Measurements from ENCODE around the gene NIFK.
"Not testable (repeated sequence)": the region's sequence is repeated elsewhere in the genome, so short reads cannot be mapped to it uniquely, and the experiment has no call there.

The NIFK gene

DNA sequence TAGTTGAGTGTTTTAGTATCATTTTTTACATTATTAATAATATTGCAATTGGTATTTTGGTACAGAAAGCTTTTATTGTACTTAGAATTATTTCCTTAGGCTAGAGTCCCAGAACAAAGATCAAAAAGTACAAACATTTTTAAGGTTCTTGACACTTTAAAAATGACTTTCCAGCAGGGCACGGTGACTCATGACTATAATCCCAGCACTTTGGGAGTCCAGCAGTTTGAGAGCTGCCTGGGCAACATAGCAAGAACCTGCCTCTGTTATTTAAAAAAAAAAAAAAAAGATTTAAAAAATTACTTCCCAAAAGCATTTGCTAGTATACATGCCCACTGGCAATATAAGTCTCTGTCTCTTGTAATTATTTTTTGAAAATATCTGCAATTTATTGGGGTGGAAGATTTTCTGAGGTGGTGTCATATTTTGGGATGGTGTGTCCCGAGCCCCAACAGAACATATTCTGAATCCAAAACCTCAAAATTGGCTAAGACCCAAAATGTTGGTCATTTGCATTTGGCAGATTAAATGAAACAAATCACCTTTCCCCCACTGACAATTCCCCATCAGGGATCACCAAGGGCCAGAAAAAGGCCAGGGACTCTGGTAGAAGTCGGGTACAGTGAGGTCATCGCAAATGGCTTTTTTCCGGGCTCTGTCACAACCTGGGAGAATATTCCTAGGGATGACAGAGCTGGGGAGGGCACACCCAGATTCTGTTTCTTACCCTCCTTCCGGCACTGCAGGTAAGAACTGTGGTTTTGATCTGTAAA lies 42.1 kb downstream of the NIFK start:
- no peak for DNase-seq

DNA sequence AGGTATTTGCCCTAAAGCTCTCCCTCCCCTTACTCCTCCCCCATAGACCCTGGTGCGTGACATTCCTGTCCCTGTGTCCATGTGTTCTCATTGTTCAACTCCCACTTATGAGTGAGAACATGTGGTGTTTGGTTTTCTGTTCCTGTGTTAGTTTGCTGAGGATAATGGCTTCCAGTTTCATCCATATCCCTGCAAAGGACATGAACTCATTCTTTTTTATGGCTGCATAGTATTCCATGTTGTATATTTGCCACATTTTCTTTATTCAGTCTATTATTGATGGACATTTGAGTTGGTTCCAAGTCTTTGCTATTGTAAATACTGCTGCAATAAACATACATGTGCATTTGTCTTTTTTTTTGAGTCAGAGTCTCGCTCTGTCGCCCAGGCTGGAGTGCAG lies 46.1 kb downstream of the NIFK start:
- DNase-seq, result not testable (repeated sequence)

DNA sequence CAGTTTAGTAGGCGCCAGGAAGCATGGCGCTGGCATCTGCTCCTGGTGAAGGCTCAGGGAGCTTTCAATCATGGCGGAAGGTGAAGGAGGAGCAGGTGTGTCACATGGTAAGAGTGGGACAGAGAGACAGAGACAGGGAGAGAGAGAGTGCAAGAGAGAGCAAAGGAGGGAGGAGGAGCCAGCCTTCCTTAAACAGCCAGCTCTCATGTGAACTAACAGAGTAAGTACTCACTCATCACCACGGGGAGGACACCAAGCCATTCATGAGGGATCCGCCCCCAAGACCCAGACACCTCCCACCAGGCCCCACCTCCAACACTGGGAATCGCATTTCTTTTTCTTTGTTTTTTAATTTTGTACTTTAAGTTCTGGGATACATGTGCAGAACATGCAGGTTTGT lies 46.6 kb downstream of the NIFK start:
- DNase-seq, result no peak

- no peak for DNase-seq
Observed at GRCh38 chr2:121689356-121689755, 47.3 kb downstream of the NIFK start.

DNA sequence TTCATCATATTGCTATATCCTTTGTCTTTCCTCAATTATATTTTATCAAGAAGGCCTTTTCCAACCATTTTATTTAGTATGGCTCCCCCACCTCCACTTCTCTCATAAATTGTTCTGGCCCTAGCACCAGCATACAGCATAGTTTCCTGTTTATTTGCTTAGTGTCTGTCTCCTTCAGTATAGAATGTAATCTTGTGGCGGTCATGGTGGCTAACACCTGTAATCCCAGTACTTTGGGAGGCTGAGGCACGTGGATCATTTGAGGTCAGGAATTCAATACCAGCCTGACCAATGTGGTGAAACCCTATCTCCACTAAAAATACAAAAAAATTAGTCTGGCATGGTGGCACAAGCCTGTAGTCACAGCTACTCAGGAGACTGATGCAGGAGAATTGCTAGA lies 47.9 kb downstream of the NIFK start:
- no peak for DNase-seq

GRCh38 chr2:121686902-121687301 lies 49.8 kb downstream of the NIFK start:
- DNase-seq, result no peak

- no peak for DNase-seq
Observed at GRCh38 chr2:121686218-121686617, 50.5 kb downstream of the NIFK start.

DNA sequence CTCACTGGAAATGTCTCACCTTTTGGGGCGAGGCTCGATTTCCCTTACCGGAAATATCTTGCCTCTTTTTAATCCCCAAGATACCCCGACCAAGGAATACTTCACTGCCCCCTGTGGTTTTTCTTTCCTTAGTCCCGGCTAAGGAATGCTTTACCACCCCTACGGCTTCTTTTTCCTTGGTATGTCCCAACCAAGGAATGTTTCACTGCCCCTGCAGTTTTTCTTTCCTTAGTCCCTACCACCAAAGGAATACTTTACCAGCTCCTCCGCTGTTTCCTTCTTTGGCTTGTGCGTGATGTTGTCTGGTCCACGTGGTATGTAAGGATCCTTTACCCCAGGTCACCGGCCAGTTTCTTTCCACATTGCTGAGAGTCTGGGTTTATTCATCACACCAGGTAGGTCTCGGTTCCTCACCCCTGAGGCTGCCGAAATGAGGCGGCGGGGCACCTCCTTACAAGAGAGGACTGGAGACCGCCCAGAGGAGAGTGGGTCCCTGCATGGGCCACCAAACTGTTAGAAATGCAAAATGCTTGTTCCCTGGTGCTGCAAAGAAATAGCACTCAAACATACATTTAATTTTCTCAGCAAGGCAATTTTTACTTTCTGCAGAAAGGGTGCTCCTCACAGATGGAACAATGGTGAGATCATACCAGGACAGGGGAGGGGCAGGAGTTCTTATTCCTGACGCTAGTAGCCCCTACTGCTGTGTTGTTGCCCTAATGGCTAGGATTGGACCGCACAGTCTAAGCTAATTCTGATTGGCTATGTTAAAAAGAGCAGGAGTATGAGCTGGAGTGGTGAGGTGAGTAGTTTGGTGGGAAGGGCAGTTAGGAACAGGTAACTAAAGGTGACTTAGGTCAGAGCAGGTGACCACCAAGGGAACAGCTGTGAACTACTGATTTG lies 54.0 kb downstream of the NIFK start:
- no peak for DNase-seq

DNA sequence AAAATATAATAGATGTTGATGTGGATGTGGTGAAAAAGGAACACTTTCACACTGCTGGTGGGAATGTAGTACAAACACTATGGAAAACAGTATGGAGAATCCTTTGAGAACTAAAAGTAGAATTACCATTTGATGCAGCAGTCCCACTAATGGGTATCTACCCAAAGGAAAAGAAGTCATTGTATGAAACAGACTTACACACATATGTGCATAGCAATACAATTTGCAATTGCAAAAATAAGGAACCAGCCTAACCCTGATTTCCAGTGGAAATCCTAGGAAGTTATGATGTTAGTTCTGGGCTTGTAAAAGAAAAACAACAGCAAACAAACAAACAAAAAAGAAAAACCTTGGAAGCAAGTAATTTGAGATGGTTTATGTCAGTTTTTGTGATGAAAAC lies 58.8 kb downstream of the NIFK start:
- no peak for DNase-seq
